H9 (cell line): Measurements from ENCODE around the gene S100A4. TPM values are rescaled to one million over a fixed set of nuclear protein-coding genes. Genes with fewer than 3 reads are reported as not detected.

ENCODE experiments used
- DNase-seq: peaks from one replicate; pipeline ENCODE4 v3.0.0-alpha.2; 2017
- H2AFZ ChIP-seq: one replicate; pipeline ENCODE4 v1.6.1; 2013; ENCODE audit warnings: mild to moderate bottlenecking, low read length, control low read depth, moderate library complexity
- H2AK5ac ChIP-seq: 2 replicates; pipeline ENCODE4 v1.6.1; 2013; ENCODE audit warnings: low read length, control low read depth, mixed read lengths; ENCODE audit not compliant: insufficient read length
- H2BK120ac ChIP-seq: one replicate; pipeline ENCODE4 v1.6.1; 2013; ENCODE audit warnings: low read depth, mild to moderate bottlenecking, low read length, control low read depth, inconsistent platforms; ENCODE audit not compliant: poor library complexity, severe bottlenecking
- H2BK12ac ChIP-seq: 2 replicates; pipeline ENCODE4 v1.6.1; 2013; ENCODE audit warnings: low read length, control low read depth, mixed read lengths, low read depth; ENCODE audit not compliant: insufficient read length
- H2BK15ac ChIP-seq: 2 replicates; pipeline ENCODE4 v1.6.1; 2013; ENCODE audit warnings: low read depth, low read length, control low read depth
- H2BK20ac ChIP-seq: one replicate; pipeline ENCODE4 v1.6.1; 2013; ENCODE audit warnings: low read depth, mild to moderate bottlenecking, low read length, control low read depth, inconsistent platforms; ENCODE audit not compliant: poor library complexity, severe bottlenecking
- H2BK5ac ChIP-seq: 2 replicates; pipeline ENCODE4 v1.6.1; 2013; ENCODE audit warnings: low read length, control low read depth, mixed read lengths; ENCODE audit not compliant: insufficient read length
- H3K14ac ChIP-seq: 2 replicates; pipeline ENCODE4 v1.6.1; 2013; ENCODE audit warnings: low read length, control low read depth; ENCODE audit not compliant: insufficient read depth
- H3K18ac ChIP-seq: 2 replicates; pipeline ENCODE4 v1.6.1; 2013; ENCODE audit warnings: low read depth, mild to moderate bottlenecking, mixed read lengths, low read length, control low read depth; ENCODE audit not compliant: insufficient read length
- H3K23ac ChIP-seq: 2 replicates; pipeline ENCODE4 v1.6.1; 2013; ENCODE audit warnings: low read length, control low read depth, mixed read lengths, low read depth; ENCODE audit not compliant: insufficient read length
- H3K23me2 ChIP-seq: 2 replicates; pipeline ENCODE4 v1.6.1; 2013; ENCODE audit warnings: low read depth, mild to moderate bottlenecking, mixed read lengths, low read length, control low read depth; ENCODE audit not compliant: insufficient read length, poor library complexity, severe bottlenecking
- H3K27ac ChIP-seq: 2 replicates; pipeline ENCODE4 v1.5.1; 2013; ENCODE audit warnings: low read length, control low read depth, mixed read lengths, low read depth; ENCODE audit not compliant: insufficient read length
- H3K27me3 ChIP-seq: 2 replicates; pipeline ENCODE4 v1.6.1; 2013; ENCODE audit warnings: low read length, control low read depth, inconsistent platforms; ENCODE audit not compliant: insufficient read depth
- H3K4ac ChIP-seq: 2 replicates; pipeline ENCODE4 v1.6.1; 2013; ENCODE audit warnings: low read depth, mild to moderate bottlenecking, control low read depth, inconsistent platforms, low read length, moderate library complexity
- H3K4me1 ChIP-seq: 2 replicates; pipeline ENCODE4 v1.6.1; 2013; ENCODE audit warnings: low read length, control low read depth, inconsistent platforms; ENCODE audit not compliant: insufficient read depth
- H3K4me2 ChIP-seq: 2 replicates; pipeline ENCODE4 v1.6.1; 2013; ENCODE audit warnings: low read length, control low read depth, mixed read lengths; ENCODE audit not compliant: insufficient read length, insufficient read depth
- H3K56ac ChIP-seq: 2 replicates; pipeline ENCODE4 v1.6.1; 2013; ENCODE audit warnings: low read depth, mild to moderate bottlenecking, mixed read lengths, low read length, control low read depth; ENCODE audit not compliant: insufficient read length
- H3K79me1 ChIP-seq: 2 replicates; pipeline ENCODE4 v1.6.1; 2013; ENCODE audit warnings: low read depth, mild to moderate bottlenecking, moderate library complexity, low read length, control low read depth, inconsistent platforms; ENCODE audit not compliant: insufficient read depth, poor library complexity, severe bottlenecking
- H3K79me2 ChIP-seq: 2 replicates; pipeline ENCODE4 v1.6.1; 2013; ENCODE audit warnings: low read length, control low read depth, inconsistent platforms; ENCODE audit not compliant: insufficient read depth
- H3K9ac ChIP-seq: 2 replicates; pipeline ENCODE4 v1.6.1; 2013; ENCODE audit warnings: low read length, control low read depth, mixed read lengths; ENCODE audit not compliant: insufficient read length; ENCODE audit errors: extremely low read depth
- H3K9me3 ChIP-seq: one replicate; pipeline ENCODE4 v1.6.1; 2013; ENCODE audit warnings: low read depth, low read length, inconsistent platforms; ENCODE audit not compliant: control insufficient read depth
- H3T11ph ChIP-seq: one replicate; pipeline ENCODE4 v1.6.1; 2013; ENCODE audit warnings: mild to moderate bottlenecking, low read length, control low read depth, inconsistent platforms
- H4K20me1 ChIP-seq: one replicate; pipeline ENCODE4 v1.6.1; 2013; ENCODE audit not compliant: control insufficient read depth, insufficient read length, insufficient read depth
- H4K5ac ChIP-seq: 2 replicates; pipeline ENCODE4 v1.6.1; 2013; ENCODE audit warnings: low read depth, mild to moderate bottlenecking, mixed read lengths, low read length, control low read depth; ENCODE audit not compliant: insufficient read length
- H4K8ac ChIP-seq: replicated peaks from 2 replicates; pipeline ENCODE4 v1.6.1; 2013; ENCODE audit warnings: low read length, control low read depth, mixed read lengths, low read depth; ENCODE audit not compliant: insufficient read length
- H4K91ac ChIP-seq: 2 replicates; pipeline ENCODE4 v1.6.1; 2013; ENCODE audit warnings: low read depth, mild to moderate bottlenecking, moderate library complexity, mixed read lengths, low read length, control low read depth; ENCODE audit not compliant: insufficient read length
- H3K27ac Mint-ChIP-seq, 3 experiments: 2 replicates in 2 of 3; 3 replicates in 1 of 3; pipeline ENCODE4 v1.8.0; 2020 to 2021; ENCODE audit warnings: mixed read lengths in 3 of 3, mild to moderate bottlenecking in 1 of 3, moderate library complexity in 1 of 3
- H3K27me3 Mint-ChIP-seq: 2 replicates; pipeline ENCODE4 v1.8.0; 2021; ENCODE audit warnings: low read depth, mild to moderate bottlenecking, moderate library complexity, mixed read lengths
- H3K36me3 Mint-ChIP-seq, 3 experiments: 2 replicates in 2 of 3; 3 replicates in 1 of 3; pipeline ENCODE4 v1.8.0; 2020 to 2021; ENCODE audit warnings: low read depth in 3 of 3, mixed read lengths in 3 of 3; ENCODE audit not compliant: insufficient read depth in 1 of 3
- H3K4me1 Mint-ChIP-seq, 2 experiments: 2 replicates each; pipeline ENCODE4 v1.8.0; 2020; ENCODE audit warnings: mixed read lengths in 2 of 2
- H3K4me3 Mint-ChIP-seq, 2 experiments: 2 replicates in 1 of 2; 3 replicates in 1 of 2; pipeline ENCODE4 v1.8.0; 2020 to 2021; ENCODE audit warnings: mild to moderate bottlenecking in 2 of 2, mixed read lengths in 2 of 2, moderate library complexity in 1 of 2
- H3K9me3 Mint-ChIP-seq, 2 experiments: 2 replicates in 1 of 2; 3 replicates in 1 of 2; pipeline ENCODE4 v1.8.0; 2020; ENCODE audit warnings: mild to moderate bottlenecking in 2 of 2, mixed read lengths in 2 of 2, moderate library complexity in 1 of 2
- CTCF ChIP-seq: fragments of 200-600 bp; sonication (generic); conservative IDR thresholded peaks from 3 replicates; pipeline ENCODE4 v1.8.0; 2021; ENCODE audit warnings: antibody characterized with exemption, mild to moderate bottlenecking
- WGBS: extraction: QIAGEN DNeasy Blood & Tissue Kit; methylation state at CpG from one replicate; pipeline ENCODE4 v1.1.7; 2013; ENCODE audit warnings: missing lambda C conversion rate, low lambda C conversion rate, mixed read lengths; ENCODE audit not compliant: insufficient read length; ENCODE audit errors: extremely low coverage; 5-methylcytosine and 5-hydroxymethylcytosine counted together
- total RNA-seq: library from RNA; stranded (reverse); gene quantifications from 2 replicates; pipeline ENCODE4 v1.2.1, GENCODE V29; 2021

The S100A4 gene
- total RNA-seq, 1 experiment from 2014 or later, result 9.0 TPM

GRCh38 chr1:153515504-153516394 lies 29.9 kb downstream of the S100A4 start:
- peaks cover 4% of the 10 kb centered on the region; the same call in 1 of the 2 replicates for H3K4me1 ChIP-seq
- H3K14ac ChIP-seq, result no peak overlapping the region
- no peaks in the 10 kb centered on the region for H3K9me3 ChIP-seq
- no peak overlapping the region for H2BK20ac ChIP-seq
- WGBS, result no CpG with 5 or more reads among the region's 8 CpGs
- H3K23ac ChIP-seq, result no peak overlapping the region
- no peaks in the 10 kb centered on the region for H4K20me1 ChIP-seq
- H3K4me2 ChIP-seq, result no peak overlapping the region
- no peak overlapping the region for H2AFZ ChIP-seq
- Mint-ChIP-seq H3K27ac (no peak overlapping the region), H3K27me3 (peaks cover 90% of the 10 kb centered on the region), H3K9me3 (no peaks in the 10 kb centered on the region; a peak in 1 of 5 replicates), H3K36me3 (no peaks in the 10 kb centered on the region), H3K4me1 (peaks cover 17 to 25% of the 10 kb centered on the region in 2 experiments), H3K4me3 (no peak overlapping the region; a peak in 1 of 5 replicates)
- H2AK5ac ChIP-seq, result no peak overlapping the region
- H4K91ac ChIP-seq, result no peak overlapping the region
- H3K27me3 ChIP-seq, result no peaks in the 10 kb centered on the region; the same call in 1 of the 2 replicates
- H3K23me2 ChIP-seq, result no peaks in the 10 kb centered on the region
- no peak overlapping the region for H4K8ac ChIP-seq
- no peak overlapping the region for H2BK15ac ChIP-seq
- H3K79me2 ChIP-seq, result no peaks in the 10 kb centered on the region
- no peak overlapping the region for H3K56ac ChIP-seq
- no peak overlapping the region for H3K18ac ChIP-seq
- TF ChIP-seq CTCF, result no peak
- no peaks in the 10 kb centered on the region for H3K79me1 ChIP-seq
- no peak overlapping the region for H2BK5ac ChIP-seq
- no peak overlapping the region for H3K27ac ChIP-seq
- no peak overlapping the region for H3K9ac ChIP-seq
- DNase-seq, result no peak
- H3K4ac ChIP-seq, result no peak overlapping the region
- H2BK120ac ChIP-seq, result no peak overlapping the region
- H4K5ac ChIP-seq, result no peak overlapping the region
- no peak overlapping the region for H3T11ph ChIP-seq
- H2BK12ac ChIP-seq, result no peak overlapping the region
